ENCODE measurements around the gene SAMD10. TPM values are rescaled to one million over a fixed set of nuclear protein-coding genes. Genes with fewer than 3 reads are reported as not detected.
"Not testable (repeated sequence)": the region's sequence is repeated elsewhere in the genome, so short reads cannot be mapped to it uniquely, and the experiment has no call there.

Gene SAMD10
- polyA plus RNA-seq, 12 donors, result 1.8 to 9.9 (median 2.5) TPM; not detected in 1

- no peak for DNase-seq
Measured at GRCh38 chr20:63942969-63943807, 36.3 kb downstream of the SAMD10 start.

DNA sequence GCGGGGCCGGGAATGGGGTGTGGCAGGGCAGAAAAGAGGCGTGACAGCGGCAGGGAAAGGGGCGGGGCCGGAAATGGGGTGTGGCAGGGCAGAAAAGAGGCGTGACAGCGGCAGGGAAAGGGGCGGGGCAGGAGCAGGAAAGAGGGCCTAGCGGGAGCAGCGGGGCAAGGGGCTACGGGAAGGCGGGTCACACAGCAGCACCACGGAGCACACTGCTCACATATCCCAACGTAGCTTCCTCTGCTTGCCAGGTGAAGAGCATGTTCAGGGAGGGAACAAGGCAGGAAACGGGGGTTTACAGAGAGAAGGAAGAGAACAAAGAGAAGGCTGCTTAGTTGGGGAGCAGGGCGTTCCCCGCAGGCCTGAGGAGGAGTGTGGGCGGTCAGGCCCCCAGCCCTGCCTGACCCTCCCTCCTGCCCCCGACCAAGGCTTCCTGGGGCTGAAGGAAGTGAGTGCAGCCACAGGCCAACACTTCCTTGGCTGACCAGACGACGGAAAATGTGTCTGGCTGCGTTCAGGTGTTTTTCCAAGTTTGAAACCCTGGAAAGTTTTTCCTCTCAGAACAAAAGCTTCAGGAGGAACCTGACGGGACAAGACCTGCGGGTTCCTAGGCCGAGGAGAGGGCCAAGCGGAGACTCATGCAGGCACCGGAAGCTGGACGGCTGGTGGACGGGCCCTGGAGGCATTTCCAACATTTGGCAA, 37.0 kb downstream of the SAMD10 start:
- peak; percentile 46 for DNase-seq

- no peak for DNase-seq
Measured at GRCh38 chr20:63941282-63942081, 38.0 kb downstream of the SAMD10 start.

GRCh38 chr20:63940472-63941266, 38.8 kb downstream of the SAMD10 start:
- no peak for DNase-seq

DNA sequence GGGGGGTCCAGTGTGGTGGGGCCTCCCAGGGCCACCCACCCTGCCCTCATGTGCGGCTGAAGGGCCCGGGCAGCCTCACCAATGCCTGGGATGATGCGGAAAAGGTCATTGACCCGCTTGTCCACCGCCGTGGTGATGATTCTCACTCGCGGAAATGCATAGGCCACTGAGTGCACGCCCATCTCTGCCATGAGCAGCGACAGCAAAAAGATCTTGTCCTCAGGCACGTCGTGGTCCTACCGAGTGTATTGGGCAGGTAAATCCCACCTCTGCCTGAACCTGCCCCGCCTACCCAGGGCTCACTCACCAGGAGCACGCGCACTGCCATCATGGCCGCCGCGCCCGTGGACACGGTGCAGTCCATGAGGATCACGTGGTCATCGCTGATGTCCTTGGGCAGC, 39.4 kb downstream of the SAMD10 start:
- DNase-seq, result no peak

DNA sequence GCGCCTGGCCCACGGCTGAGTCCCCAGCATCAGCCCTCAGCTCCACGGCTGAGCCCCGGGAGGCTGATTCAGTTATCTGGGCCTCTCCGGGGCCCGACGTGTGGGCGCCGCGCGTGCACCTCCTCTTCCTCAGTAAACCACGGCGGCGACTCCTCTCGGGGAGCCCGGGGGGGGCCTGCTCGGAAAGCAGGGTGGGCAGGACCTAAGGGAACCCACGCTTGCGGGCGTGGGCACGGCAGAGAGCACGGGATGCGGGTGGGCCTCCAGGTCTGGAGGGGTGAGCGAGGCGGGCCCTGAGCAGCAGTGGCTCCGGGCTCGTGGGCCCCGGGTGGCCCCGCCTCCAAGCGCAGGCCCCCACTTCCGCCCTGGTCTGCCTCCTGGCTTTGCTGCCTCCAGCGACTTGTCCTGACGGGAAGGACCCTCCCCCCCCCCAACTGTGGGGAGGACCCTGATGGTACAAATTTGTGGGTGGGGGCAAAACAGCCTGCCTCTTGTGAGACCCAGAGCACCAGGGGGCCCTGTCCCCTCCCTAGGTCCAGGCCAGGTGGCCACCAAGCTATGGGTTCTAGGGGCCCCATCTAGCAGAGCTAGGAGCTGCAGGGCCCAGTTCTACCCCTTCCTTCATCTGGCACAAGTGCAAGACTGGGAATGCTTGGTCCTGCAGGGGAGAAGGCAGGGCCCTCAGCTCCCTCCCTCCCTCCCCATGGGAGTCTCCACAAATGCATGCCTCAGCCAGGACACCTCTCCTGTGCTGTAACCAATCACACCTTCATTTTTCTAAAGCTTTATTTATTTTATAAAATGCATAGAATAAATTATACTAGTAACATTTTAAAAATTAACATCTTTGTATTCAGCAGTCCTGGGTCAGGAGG, 40.1 kb downstream of the SAMD10 start:
- no peak for DNase-seq

- DNase-seq, result no peak
Measured at GRCh38 chr20:63937596-63937995, 41.8 kb downstream of the SAMD10 start.

- DNase-seq, result no peak
Measured at GRCh38 chr20:63935447-63935846, 44.0 kb downstream of the SAMD10 start.

DNA sequence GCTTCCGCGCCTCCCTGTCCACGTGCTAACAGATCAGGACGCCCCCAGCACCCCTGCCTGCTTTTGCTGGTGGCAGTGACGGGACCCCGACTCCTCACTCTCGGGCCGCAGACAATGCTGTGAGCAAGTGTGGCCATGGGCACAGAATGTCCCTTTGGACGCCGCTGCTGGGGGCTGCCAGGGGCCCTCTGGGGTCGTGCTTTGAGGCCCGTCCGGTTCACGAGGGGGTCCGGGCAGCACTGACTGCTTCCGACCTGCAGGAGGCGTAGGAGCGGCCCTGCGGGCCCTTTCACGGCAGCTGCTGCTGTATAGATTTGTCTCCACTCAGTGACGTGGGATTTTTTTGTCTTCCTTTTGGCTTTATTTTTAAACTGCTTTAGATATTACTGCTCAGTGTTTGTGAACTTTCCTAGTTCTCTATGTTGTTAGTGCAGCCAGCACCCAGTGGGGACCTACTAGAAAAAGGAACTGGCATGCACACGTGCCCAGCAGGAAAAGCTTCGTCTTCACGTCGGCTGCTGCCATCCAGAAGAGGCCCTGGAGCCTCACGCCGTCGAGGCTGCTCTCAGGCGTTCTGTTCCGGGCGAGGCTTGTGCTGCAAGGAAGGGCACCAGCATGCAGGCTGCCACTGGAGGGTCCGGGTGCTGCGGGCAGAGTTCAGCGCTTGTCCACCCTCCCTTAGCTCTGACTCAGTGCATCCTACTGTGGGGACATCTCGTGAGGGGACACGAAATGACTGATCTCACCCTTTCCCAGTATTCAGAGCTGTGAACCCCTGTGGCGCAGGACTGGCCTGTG, 45.0 kb downstream of the SAMD10 start:
- no peak for DNase-seq

- no peak for DNase-seq
Measured at GRCh38 chr20:63933646-63934045, 45.8 kb downstream of the SAMD10 start.

GRCh38 chr20:63932606-63933160, 46.8 kb downstream of the SAMD10 start:
- no peak for DNase-seq

DNA sequence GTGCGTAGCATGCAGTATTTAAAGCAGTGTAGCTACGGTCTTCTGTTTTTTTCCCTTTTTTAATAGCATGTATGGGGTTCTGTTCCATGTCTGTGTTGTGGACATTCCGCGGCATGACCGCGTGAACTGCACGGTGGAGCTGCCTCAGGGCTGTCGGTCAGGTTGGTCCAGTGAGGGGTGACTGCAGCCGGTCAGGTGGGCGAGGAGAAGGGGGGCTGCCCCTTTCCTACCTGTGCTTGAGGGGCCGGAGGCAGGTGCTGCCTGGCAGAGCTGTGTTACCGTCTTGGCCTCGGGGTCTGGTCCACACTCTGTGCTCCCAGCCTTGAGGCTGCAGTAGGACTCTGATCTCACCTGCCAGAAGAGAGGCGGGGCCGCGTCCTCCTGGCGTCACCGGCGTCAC, 47.7 kb downstream of the SAMD10 start:
- DNase-seq, result no peak

DNA sequence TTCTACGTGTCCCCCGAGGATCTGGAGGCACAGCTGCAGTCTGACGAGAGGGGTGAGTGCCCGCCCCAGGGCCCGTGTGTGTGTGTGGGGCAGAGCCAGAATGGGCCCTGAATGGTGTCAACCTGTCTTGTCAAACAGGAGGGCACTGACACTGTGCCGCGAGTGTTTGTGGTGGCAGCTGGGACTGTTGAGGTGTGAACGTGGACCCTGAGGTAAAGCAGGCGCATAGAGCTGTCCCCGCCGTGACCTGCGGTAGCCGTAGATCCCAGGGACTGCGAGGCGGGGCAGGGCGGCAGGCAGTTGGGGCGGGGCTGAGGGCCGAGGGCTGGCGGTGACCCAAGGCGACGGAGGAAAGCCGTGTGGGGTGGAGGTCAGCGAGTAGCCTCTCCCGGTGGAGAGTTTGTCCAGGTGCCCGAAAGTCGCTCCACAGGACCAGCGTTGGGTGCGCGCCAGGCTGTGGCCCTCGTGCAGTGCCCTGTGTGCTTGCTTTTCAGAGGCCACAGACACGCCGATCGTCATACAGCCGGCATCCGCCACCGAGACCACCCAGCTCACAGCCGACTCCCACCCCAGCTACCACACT, 48.4 kb downstream of the SAMD10 start:
- DNase-seq, result no peak

- not testable (repeated sequence) for DNase-seq
Measured at GRCh38 chr20:63929473-63929883, 50.0 kb downstream of the SAMD10 start.

GRCh38 chr20:63929071-63929470, 50.4 kb downstream of the SAMD10 start:
- DNase-seq, result no peak

GRCh38 chr20:63926298-63926697, 53.1 kb downstream of the SAMD10 start:
- no peak for DNase-seq

DNA sequence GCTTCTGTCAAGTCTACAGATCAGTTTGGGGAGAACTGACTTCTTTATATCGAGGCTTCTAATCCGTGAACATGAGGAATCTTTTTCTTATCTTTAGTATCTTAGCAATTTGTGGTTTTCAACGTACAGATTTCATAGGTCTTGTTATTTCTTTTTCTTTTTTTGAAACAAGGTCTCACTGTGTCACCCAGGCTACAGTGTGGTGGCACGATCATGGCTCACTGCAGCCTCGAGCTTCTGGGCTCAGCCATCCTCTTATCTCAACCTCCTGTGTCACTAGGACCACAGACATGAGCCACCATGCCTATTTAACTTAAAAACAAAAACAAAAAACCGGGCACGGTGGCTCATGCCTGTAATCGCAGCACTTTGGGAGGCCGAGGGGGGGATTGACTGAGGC, 55.2 kb downstream of the SAMD10 start:
- no peak for DNase-seq

Measured in muscle of arm (tissue), 12 donors.